Measurements from ENCODE around the gene TRIP13. TPM values are rescaled to one million over a fixed set of nuclear protein-coding genes. Genes with fewer than 3 reads are reported as not detected.

Gene TRIP13
- total and polyA plus RNA-seq, 9 of the 15 experiments (the other 6 are each of a cell fraction or from before 2014, with no cell fraction given): 24.1 to 116 (median 53.2) TPM

DNA sequence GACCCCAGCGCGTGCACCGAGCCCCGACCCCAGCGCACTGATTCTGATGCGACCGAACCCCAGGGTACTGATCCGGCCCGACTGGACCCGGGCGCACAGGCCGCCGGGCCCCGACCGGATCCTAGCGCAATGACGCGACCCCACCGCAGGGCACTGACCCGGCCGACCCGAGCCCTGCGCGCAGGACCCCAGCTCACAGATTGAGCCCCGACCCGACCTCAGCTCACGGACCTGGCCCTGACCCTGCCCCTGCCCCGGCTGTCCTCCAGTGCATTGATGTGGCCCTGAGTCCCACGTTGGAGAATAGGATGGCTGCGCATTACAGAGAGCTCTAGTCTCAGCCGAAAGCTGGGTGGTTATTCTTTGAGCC lies 438 bp downstream of the TRIP13 start:
- peaks cover 82% of the 10 kb centered on the region for H3K79me2 ChIP-seq (ENCODE audit: control insufficient read depth, insufficient read depth, low read length)
- peaks cover 20 to 33% of the 10 kb centered on the region in 2 experiments; a peak in 4 of 5 replicates for H3K4me1 ChIP-seq (replicated peaks in 1 of 2; ENCODE audit: control insufficient read depth in 2 of 2, insufficient read depth in 2 of 2, low read length in 2 of 2)
- H3K27ac ChIP-seq (ENCODE audit: extremely low read depth, low read depth, low read length): peak overlapping the region; percentile 83
- FAIRE-seq (no peak), ATAC-seq (peak; percentile 26), DNase-seq (ENCODE audit: extremely low read depth in 1 of 4, low spot score in 3 of 4) (peak in 2 of 4 experiments; percentile 20 to 53)
- no TSS peak for BruUV-seq (replicated peaks)
- ChIA-PET POLR2A (interaction anchor here (0.6 to 1.6 kb wide), 9 partner anchors 7 to 462 kb away, joined by 3 to 4 read pairs (median 4); no protein-coding TSS in a partner anchor), CTCF (ENCODE audit: low intra/inter-chr PET ratio) (interaction anchor here (0.6 kb wide), 1 partner anchor 274 kb away, joined by 3 read pairs; no protein-coding TSS in a partner anchor)
- H3K9me1 ChIP-seq (ENCODE audit: control insufficient read depth, insufficient read depth, low read length): no peaks in the 10 kb centered on the region
- H2AFZ ChIP-seq (ENCODE audit: low read depth, low read length): peak overlapping the region; percentile 87
- under 1% methylated on average over 14 of the region's 31 CpGs for WGBS (ENCODE audit: insufficient coverage, low coverage, missing lambda C conversion rate)
- no peaks in the 10 kb centered on the region for H3K9me3 ChIP-seq (replicated peaks; ENCODE audit: control insufficient read depth, insufficient read depth, low read depth, low read length)
- H3K4me2 ChIP-seq (ENCODE audit: insufficient read depth, low read length): peak overlapping the region; percentile 99
- H3K36me3 ChIP-seq (ENCODE audit: control insufficient read depth, insufficient read depth, low read length): peaks cover 72% of the 10 kb centered on the region
- peak overlapping the region; percentile 71 for H3K4me3 ChIP-seq
- peaks cover 14% of the 10 kb centered on the region; the same call in 1 of the 2 replicates for H4K20me1 ChIP-seq (replicated peaks; ENCODE audit: control insufficient read depth, insufficient read depth, low read length)
- H3K9ac ChIP-seq (ENCODE audit: insufficient read depth in 1 of 2, low read depth in 2 of 2, low read length in 2 of 2): peak overlapping the region; percentile 92 to 100
- intact Hi-C loops (cut with micrococcal nuclease): loop anchor here (5.0 kb wide), 1 partner anchor 281 kb away; the partner anchor contains the start of gene CEP72
- no peaks in the 10 kb centered on the region for H3K27me3 ChIP-seq (ENCODE audit: control insufficient read depth in 2 of 2, insufficient read depth in 2 of 2, low read length in 2 of 2)
- in situ Hi-C loops (cut with MboI): no loop called here
- TF ChIP-seq NR2F6 (CRISPR knock-in tag; IDR thresholded peaks at IDR 0.05) (0 out of 2 replicates have a peak, but pooled peaks have one; percentile 46), NCOR1 (IDR thresholded peaks at IDR 0.05) (no peak), ZFX (CRISPR knock-in tag; IDR thresholded peaks at IDR 0.05) (no peak; the same call in 1 of the 2 replicates), FOXM1 (IDR thresholded peaks at IDR 0.05; ENCODE audit: low read depth) (no peak), FOXM1 (CRISPR knock-in tag; IDR thresholded peaks at IDR 0.05; ENCODE audit: low read depth) (peak; percentile 9; the same call in 1 of the 2 replicates), SP2 (IDR thresholded peaks at IDR 0.05; ENCODE audit: extremely low read depth, low read depth, low read length, poor library complexity, severe bottlenecking) (no peak), KAT7 (CRISPR knock-in tag; IDR thresholded peaks at IDR 0.05; ENCODE audit: borderline replicate concordance) (peak; percentile 79; the same call in 1 of the 2 replicates), CBFB (CRISPR knock-in tag; IDR thresholded peaks at IDR 0.05) (peak; percentile 83), NR2C2 (CRISPR knock-in tag; IDR thresholded peaks at IDR 0.05) (no peak), NR2C2 (tag; IDR thresholded peaks at IDR 0.05) (0 out of 2 replicates have a peak, but pooled peaks have one; percentile 93), NR1H2 (CRISPR knock-in tag; IDR thresholded peaks at IDR 0.05) (0 out of 2 replicates have a peak, but pooled peaks have one; percentile 1), ZKSCAN3 (CRISPR knock-in tag; IDR thresholded peaks at IDR 0.05) (no peak), ETV5 (CRISPR knock-in tag; IDR thresholded peaks at IDR 0.05; ENCODE audit: low read depth) (no peak), CHD1 (IDR thresholded peaks at IDR 0.05; ENCODE audit: low read length) (peak; percentile 91), PTRF (tag; IDR thresholded peaks at IDR 0.05) (no peak), HMGXB4 (CRISPR knock-in tag; IDR thresholded peaks at IDR 0.05) (no peak), RAD21 (CRISPR knock-in tag; conservative IDR thresholded peaks at IDR 0.05 in 1 of 2, IDR thresholded peaks at IDR 0.05 in 1 of 2) (no peak), ZNF707 (CRISPR knock-in tag; conservative IDR thresholded peaks at IDR 0.05) (no peak)
- TF ChIP-seq, protein P1, sequence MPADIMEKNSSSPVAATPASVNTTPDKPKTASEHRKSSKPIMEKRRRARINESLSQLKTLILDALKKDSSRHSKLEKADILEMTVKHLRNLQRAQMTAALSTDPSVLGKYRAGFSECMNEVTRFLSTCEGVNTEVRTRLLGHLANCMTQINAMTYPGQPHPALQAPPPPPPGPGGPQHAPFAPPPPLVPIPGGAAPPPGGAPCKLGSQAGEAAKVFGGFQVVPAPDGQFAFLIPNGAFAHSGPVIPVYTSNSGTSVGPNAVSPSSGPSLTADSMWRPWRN (IDR thresholded peaks at IDR 0.05; ENCODE audit: low read depth): no peak
- TF ChIP-seq, protein P2, sequence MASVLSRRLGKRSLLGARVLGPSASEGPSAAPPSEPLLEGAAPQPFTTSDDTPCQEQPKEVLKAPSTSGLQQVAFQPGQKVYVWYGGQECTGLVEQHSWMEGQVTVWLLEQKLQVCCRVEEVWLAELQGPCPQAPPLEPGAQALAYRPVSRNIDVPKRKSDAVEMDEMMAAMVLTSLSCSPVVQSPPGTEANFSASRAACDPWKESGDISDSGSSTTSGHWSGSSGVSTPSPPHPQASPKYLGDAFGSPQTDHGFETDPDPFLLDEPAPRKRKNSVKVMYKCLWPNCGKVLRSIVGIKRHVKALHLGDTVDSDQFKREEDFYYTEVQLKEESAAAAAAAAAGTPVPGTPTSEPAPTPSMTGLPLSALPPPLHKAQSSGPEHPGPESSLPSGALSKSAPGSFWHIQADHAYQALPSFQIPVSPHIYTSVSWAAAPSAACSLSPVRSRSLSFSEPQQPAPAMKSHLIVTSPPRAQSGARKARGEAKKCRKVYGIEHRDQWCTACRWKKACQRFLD (CRISPR knock-in tag; IDR thresholded peaks at IDR 0.05): no peak

Measured in K562 (cell line).